GM12892 (cell line): ENCODE results near the gene RAB33B.

Experiments used
- DNase-seq: peaks from one replicate; pipeline ENCODE4 v3.0.0; 2011; ENCODE audit not compliant: insufficient read length
- FAIRE-seq: peaks from 2 replicates; lab custom pipeline; 2011; peaks lifted over from hg19 to GRCh38; lab: Jason Lieb, UNC
- POLR2A ChIP-seq: IDR thresholded peaks from 2 replicates; pipeline ENCODE4 v1.6.1; 2011; ENCODE audit warnings: low read depth, low read length, control low read depth
- POLR2AphosphoS5 ChIP-seq: IDR thresholded peaks from 2 replicates; pipeline ENCODE4 v1.6.1; 2011; ENCODE audit warnings: low read depth, low read length, control low read depth
- TAF1 ChIP-seq: IDR thresholded peaks from 2 replicates; pipeline ENCODE4 v1.6.1; 2011; ENCODE audit warnings: low read depth, mild to moderate bottlenecking, control low read depth, low read length, borderline replicate concordance

RAB33B gene

GRCh38 chr4:139501117-139501516 is 47.2 kb downstream of the RAB33B start:
- FAIRE-seq (no peak), DNase-seq (no peak)
- TF ChIP-seq POLR2AphosphoS5 (no peak), TAF1 (no peak), POLR2A (no peak)

- TF ChIP-seq TAF1, result no peak
- no peak for TF ChIP-seq POLR2A
- DNase-seq (no peak), FAIRE-seq (no peak)
Observed at GRCh38 chr4:139501527-139501926, 47.6 kb downstream of the RAB33B start.

- TF ChIP-seq POLR2A (no peak), TAF1 (no peak), POLR2AphosphoS5 (no peak)
- FAIRE-seq (no peak), DNase-seq (no peak)
Observed at GRCh38 chr4:139501927-139502899, 48.3 kb downstream of the RAB33B start.

DNA sequence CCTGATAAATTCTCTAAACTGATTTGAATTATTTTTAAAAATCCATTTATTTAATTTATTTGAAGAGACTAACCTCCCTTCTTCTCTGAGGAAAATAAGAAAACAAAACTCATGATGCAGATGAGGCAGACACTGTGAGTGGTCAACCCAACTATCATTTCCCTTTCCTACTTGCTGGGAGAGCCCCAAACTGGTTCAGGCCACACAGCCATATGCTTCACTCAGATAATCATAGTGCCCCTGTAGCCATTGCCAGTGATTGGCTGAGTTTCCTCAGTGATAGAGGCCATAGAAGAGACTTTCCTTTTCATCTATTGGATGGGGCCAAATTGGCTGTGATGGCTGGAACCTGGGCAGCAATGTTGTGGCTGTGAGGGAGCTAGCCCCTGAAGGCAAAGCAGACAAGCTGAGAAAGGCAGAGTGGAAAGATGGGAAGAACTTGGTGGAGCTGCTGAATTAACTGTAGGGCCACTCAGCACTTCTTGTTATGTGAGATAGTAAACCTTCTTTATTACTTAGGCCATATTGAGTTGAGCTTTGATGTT is 49.8 kb downstream of the RAB33B start:
- TF ChIP-seq POLR2A (no peak), TAF1 (no peak), POLR2AphosphoS5 (no peak)
- no peak for FAIRE-seq
- DNase-seq, result no peak

DNA sequence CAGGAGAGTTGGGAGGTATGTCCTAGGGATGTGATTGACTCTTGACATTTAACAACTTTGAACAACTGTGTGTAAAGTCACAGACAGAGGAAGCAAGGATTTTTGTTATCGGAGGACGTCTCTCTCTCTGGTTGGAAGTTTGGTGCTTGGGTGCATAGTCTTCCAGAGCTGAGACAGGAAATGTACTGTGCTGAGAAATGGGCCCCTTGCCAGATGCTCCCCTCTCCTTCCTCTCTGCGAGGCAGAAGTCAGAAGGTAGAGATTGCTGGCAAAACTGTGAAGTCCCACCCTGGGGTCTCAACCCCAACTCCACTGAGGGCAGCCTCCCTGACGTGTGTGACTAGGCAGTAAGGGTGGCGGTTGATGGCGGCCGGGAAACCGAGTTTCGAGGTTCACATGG is 52.9 kb downstream of the RAB33B start:
- FAIRE-seq (no peak), DNase-seq (no peak)
- no peak for TF ChIP-seq TAF1
- no peak for TF ChIP-seq POLR2A
- no peak for TF ChIP-seq POLR2AphosphoS5

DNA sequence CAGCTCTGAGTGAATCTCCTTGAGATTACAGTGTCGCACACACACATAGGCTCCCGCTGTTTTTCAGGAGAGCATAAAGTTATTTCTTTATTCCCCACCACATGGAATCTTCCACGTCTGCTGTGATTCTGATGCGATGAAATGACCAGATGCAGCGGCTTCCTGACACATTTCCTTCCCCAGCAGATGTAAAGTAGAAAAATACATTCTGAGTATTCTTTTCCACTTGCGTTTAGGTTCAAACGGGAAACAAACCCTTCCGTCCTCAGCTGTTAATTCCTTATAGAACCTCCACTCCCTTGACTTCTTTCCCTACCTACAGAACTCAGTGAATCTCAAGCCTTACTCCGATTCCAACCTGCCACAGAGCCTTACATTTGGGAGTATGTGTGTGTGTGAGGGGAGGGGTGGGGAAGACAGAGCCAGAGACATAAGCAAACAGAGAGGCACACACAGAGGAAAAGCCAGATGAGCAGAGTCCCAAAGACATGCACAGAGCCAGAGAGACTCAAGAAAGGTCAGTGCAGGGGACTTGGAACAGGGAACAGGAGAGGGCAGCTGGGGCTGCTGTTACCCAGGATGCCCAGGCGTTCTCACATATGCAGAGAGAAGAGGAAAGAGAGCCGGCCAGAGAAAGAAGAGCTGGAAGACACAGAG is 54.8 kb downstream of the RAB33B start:
- no peak for DNase-seq
- no peak for FAIRE-seq
- TF ChIP-seq TAF1, result no peak
- no peak for TF ChIP-seq POLR2A
- TF ChIP-seq POLR2AphosphoS5, result no peak

- no peak for DNase-seq
- TF ChIP-seq TAF1 (no peak), POLR2AphosphoS5 (no peak), POLR2A (no peak)
- FAIRE-seq, result no peak
Observed at GRCh38 chr4:139509727-139510410, 55.9 kb downstream of the RAB33B start.

GRCh38 chr4:139511320-139511719 is 57.4 kb downstream of the RAB33B start:
- no peak for FAIRE-seq
- no peak for DNase-seq
- TF ChIP-seq POLR2A (no peak), POLR2AphosphoS5 (no peak), TAF1 (no peak)

DNA sequence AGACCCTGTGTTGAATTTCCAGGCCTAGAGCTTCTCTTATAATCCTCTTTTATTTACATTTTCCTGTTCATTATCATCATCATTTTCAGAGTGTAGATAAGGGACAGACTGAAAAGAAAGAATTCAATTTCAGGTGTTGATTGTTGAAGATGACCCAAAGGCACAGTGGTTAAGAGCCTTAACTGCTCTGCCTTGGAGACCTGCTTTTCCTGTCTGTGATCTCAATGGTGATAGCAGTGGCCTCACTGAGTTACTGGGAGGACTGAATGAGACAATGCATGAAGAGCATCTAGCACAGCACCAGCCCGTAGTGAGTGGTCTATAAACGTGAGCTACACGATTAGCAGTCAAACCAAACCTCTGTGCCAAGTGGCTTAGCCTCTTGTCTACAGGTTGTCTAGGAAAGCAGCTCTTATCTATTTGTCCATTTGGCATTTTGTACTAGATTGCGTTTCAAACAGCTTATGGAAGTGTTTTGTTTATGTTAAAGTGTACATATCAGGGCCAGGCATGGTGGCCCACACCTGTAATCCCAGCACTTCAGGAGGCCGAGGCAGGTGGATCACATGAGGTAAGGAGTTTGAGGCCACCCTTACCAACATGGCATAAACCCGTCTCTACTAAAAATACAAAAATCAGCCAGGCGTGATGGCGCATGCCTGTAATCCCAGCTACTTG is 60.6 kb downstream of the RAB33B start:
- DNase-seq (no peak), FAIRE-seq (no peak)
- no peak for TF ChIP-seq TAF1
- TF ChIP-seq POLR2AphosphoS5, result no peak
- no peak for TF ChIP-seq POLR2A

GRCh38 chr4:139515531-139515958 is 61.6 kb downstream of the RAB33B start:
- DNase-seq (no peak), FAIRE-seq (no peak)
- TF ChIP-seq POLR2A, result no peak
- TF ChIP-seq POLR2AphosphoS5, result no peak
- no peak for TF ChIP-seq TAF1
